ENCODE results near the gene HK1.
"Not testable (repeated sequence)": the region's sequence is repeated elsewhere in the genome, so short reads cannot be mapped to it uniquely, and the experiment has no call there.

HK1 gene

GRCh38 chr10:69278446-69278963 lies at the start of gene HK1:
HK1 (plus strand) TSS chr10:69278496.
- in situ Hi-C loops (cut with HindIII; ENCODE audit: low sequenced_read_pairs), result no loop called here

GRCh38 chr10:69229616-69229916 lies 48.7 kb upstream of the HK1 start:
- in situ Hi-C loops (cut with HindIII; ENCODE audit: low sequenced_read_pairs), result loop anchor here (10.0 kb wide), 1 partner anchor 175 kb away; no protein-coding TSS in a partner anchor

- in situ Hi-C loops (cut with HindIII; ENCODE audit: low sequenced_read_pairs), result no loop called here
Observed at GRCh38 chr10:69230128-69230527, 48.2 kb upstream of the HK1 start.

GRCh38 chr10:69232252-69232651 lies 46.0 kb upstream of the HK1 start:
- in situ Hi-C loops (cut with HindIII; ENCODE audit: low sequenced_read_pairs), result no loop called here

- in situ Hi-C loops (cut with HindIII; ENCODE audit: low sequenced_read_pairs), result no loop called here
Observed at GRCh38 chr10:69232736-69233480, 45.4 kb upstream of the HK1 start.

GRCh38 chr10:69234447-69234846 lies 43.8 kb upstream of the HK1 start:
- in situ Hi-C loops (cut with HindIII; ENCODE audit: low sequenced_read_pairs), result no loop called here

- in situ Hi-C loops (cut with HindIII; ENCODE audit: low sequenced_read_pairs), result no loop called here
Observed at GRCh38 chr10:69237528-69238159, 40.7 kb upstream of the HK1 start.

- in situ Hi-C loops (cut with HindIII; ENCODE audit: low sequenced_read_pairs), result no loop called here
Observed at GRCh38 chr10:69239136-69239535, 39.2 kb upstream of the HK1 start.

- in situ Hi-C loops (cut with HindIII; ENCODE audit: low sequenced_read_pairs), result no loop called here
Observed at GRCh38 chr10:69239816-69240434, 38.4 kb upstream of the HK1 start.

- in situ Hi-C loops (cut with HindIII; ENCODE audit: low sequenced_read_pairs), result no loop called here
Observed at GRCh38 chr10:69240455-69240854, 37.8 kb upstream of the HK1 start.

GRCh38 chr10:69241575-69241974 lies 36.7 kb upstream of the HK1 start:
- in situ Hi-C loops (cut with HindIII; ENCODE audit: low sequenced_read_pairs), result no loop called here

- in situ Hi-C loops (cut with HindIII; ENCODE audit: low sequenced_read_pairs), result no loop called here
Observed at GRCh38 chr10:69242040-69242851, 36.0 kb upstream of the HK1 start.

- in situ Hi-C loops (cut with HindIII; ENCODE audit: low sequenced_read_pairs), result no loop called here
Observed at GRCh38 chr10:69242852-69243212, 35.5 kb upstream of the HK1 start.

GRCh38 chr10:69243817-69244216 lies 34.5 kb upstream of the HK1 start:
- in situ Hi-C loops (cut with HindIII; ENCODE audit: low sequenced_read_pairs), result no loop called here

- in situ Hi-C loops (cut with HindIII; ENCODE audit: low sequenced_read_pairs), result loop anchor here (5.0 kb wide), 1 partner anchor 91 kb away; no protein-coding TSS in a partner anchor
Observed at GRCh38 chr10:69246036-69246435, 32.3 kb upstream of the HK1 start.

- in situ Hi-C loops (cut with HindIII; ENCODE audit: low sequenced_read_pairs), result loop anchor here (5.0 kb wide), 1 partner anchor 91 kb away; no protein-coding TSS in a partner anchor
Observed at GRCh38 chr10:69246581-69247312, 31.5 kb upstream of the HK1 start.

- in situ Hi-C loops (cut with HindIII; ENCODE audit: low sequenced_read_pairs), result loop anchor here (5.0 kb wide), 1 partner anchor 90 kb away; no protein-coding TSS in a partner anchor
Observed at GRCh38 chr10:69247313-69247710, 31.0 kb upstream of the HK1 start.

GRCh38 chr10:69248117-69248730 lies 30.1 kb upstream of the HK1 start:
- in situ Hi-C loops (cut with HindIII; ENCODE audit: low sequenced_read_pairs), result loop anchor here (5.0 kb wide), 1 partner anchor 89 kb away; no protein-coding TSS in a partner anchor

GRCh38 chr10:69250041-69250440 lies 28.3 kb upstream of the HK1 start:
- in situ Hi-C loops (cut with HindIII; ENCODE audit: low sequenced_read_pairs), result no loop called here

- in situ Hi-C loops (cut with HindIII; ENCODE audit: low sequenced_read_pairs), result not testable (repeated sequence)
Observed at GRCh38 chr10:69251417-69251816, 26.9 kb upstream of the HK1 start.

Measured in endothelial cell of hepatic sinusoid (primary cell).